ENCODE results near the gene HS3ST1.

The HS3ST1 gene

DNA sequence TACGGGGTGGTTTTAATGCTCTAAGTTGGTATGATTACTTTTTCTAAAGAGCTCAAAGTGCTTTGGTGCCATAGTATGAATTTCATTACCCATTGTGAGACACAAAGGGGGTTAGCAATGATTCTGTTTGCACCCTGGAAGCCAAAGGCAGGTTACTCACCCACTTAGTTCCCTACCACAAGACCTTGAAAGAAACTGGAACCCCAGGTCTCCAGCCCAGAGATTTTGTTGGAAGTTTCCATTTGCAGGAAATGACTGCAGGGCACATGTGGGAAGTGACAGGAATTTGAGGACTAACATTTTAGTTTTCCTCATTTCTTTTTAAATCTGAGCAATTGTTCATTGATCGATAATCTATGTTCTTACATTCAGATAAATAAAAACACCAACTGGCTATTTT lies 1.8 kb upstream of the HS3ST1 start:
- DNase-seq: no peak

DNA sequence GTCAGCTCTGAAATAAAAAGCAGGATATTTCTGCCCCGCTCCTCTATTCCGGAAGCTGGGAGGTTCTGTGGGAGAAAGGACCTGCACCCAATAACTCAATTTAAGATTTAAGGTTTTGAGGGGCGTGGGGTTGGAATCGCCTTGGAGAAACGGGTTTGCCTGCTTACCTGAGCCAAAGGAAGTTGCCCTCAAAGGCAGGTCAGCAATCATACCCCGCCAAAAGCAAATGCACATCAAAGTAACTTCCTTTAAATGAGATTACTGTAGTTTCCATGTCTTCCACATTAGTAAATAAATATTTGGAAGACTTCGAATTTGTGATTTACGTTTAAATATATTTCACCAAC lies 978 bp upstream of the HS3ST1 start:
- no peak for DNase-seq

GRCh38 chr4:11428899-11429698 lies 405 bp upstream of the HS3ST1 start:
- peak; percentile 83 for DNase-seq

DNA sequence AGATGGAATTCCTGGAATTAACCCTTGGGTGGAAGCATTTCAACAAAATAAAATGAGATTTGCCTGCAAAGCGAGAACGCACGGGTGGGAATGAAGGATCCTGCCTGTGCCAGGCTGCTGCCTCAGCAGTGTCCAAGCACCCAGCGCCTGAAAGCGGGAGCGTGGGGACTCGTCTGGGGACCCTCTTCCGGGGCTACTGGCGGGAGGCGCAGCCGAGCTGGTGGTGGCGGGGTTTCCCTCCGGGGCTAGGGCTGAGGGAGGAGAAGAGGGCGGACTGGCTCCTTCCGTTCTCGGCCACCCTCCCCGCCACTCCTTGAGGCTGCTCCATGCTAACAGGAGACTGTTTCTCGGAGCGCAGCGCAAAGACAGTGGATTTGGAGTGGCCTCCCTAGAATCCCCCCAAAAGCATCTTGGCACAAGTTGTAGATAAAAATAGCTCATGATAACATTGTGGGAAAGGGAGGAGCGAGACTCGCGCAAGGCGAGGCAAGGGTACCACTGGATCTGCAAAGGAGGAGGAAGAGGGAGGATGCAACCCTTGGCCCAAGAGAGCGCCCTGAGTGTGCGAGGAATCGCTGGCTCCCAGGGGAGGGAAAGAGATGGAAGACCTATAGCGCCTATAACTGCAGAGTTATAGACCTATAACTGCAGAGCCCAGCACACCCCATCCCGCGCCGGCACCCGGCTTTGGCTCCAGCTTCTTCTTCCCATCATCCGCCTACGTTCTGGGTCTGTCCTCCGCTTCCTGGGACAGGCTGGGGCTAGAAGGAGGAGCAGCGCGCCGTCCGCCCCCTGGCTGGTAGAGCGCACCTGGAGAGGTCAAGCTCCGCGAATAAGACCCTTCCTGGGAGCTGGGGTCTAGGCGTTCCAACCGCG lies 1.3 kb downstream of the HS3ST1 start:
- DNase-seq: no peak

GRCh38 chr4:11426731-11427120 lies 2.0 kb downstream of the HS3ST1 start:
- no peak for DNase-seq

GRCh38 chr4:11426003-11426402 lies 2.7 kb downstream of the HS3ST1 start:
- DNase-seq: no peak

DNA sequence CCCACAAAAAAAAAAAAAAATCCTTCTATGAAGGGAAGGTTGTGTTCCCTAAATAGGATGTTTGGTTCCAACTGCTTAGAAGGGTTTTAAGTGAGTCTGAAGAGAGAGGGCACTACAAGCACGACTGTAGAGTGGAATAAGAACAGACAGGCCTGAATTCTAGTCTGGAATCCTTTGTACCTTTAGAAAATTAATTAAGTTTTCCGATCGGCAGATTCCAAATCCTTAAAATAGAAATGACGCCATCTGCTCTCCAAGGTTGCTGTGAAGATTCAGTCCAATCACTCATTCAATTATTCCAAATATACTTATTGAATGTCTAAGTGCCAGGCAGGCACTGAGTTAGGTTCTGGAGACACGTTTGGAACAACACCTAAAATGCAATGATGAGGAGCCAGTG lies 3.8 kb downstream of the HS3ST1 start:
- no peak for DNase-seq

DNA sequence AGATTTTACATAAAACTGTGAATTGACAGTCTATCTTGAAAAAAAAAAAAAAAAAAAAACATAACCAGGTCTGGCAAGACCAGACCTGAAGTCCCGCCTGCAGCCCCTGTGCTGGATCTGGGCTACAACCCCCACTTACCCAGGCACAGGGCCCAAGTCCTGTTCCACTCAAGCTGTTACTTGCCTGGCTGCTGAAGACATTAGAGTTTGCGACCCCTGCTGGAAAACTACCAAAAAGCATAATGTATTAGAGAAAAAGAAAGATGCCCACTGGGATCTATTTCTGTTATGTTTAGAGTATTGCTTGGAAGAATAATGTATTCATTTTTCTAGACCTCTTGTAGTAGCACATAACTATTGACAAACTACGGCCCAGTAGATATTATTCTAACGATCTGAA lies 4.7 kb downstream of the HS3ST1 start:
- DNase-seq: no peak

- DNase-seq: no peak
Measured at GRCh38 chr4:11423465-11423864, 5.2 kb downstream of the HS3ST1 start.

DNA sequence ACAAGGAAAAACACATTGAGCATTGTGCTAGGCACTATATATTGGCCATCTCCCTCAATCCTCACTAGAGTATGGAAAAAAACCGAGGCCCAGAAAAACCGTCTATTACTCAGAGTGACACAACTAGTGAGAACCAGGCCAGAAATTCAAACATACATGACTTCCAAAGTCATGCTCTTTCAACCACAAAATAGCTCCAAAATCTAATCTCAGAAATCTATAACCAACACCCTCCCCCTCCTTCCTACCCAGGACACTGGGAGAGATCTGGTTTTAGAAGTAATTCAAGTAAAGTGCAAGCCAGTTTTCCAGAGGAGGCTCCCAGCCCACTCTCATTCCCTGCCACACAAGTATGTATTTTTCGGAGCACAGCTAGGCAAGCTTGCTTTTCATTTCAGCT lies 7.6 kb downstream of the HS3ST1 start:
- no peak for DNase-seq

GRCh38 chr4:11420327-11420726 lies 8.4 kb downstream of the HS3ST1 start:
- DNase-seq: no peak

- DNase-seq: no peak
Measured at GRCh38 chr4:11418610-11419009, 10.1 kb downstream of the HS3ST1 start.

GRCh38 chr4:11416767-11417113 lies 12.0 kb downstream of the HS3ST1 start:
- DNase-seq: no peak

GRCh38 chr4:11416071-11416766 lies 12.5 kb downstream of the HS3ST1 start:
- DNase-seq: no peak

DNA sequence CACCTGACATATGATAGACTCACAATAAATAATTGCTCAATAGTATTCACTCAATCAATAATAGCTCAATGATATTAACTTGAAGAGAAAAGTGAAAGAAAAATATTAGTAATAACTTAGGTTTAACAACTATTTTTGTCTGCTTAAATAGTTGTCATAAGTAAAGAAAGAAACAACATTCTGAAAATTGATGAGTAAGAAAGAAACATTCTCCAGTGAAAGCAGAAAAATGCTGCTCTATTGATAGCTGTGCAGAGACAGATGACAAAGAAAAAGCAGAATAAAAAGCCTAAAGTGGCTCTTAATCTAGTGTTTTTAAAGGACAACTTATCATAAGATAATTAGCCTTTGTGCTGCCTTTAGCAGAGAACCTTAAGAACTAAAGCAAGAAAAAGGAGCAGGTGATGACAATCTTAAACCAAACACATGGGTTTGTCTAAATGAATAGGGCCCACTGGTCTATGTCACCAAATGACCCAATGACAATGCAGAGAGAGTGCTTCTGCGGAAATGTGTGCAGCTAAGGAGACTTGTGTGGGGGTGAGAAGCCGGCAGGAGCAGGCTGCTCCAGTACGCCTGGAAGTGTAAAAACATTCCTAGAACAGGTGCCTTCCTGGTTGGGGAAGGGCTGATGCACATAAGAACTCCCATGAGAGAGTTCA lies 13.2 kb downstream of the HS3ST1 start:
- no peak for DNase-seq

- DNase-seq: no peak
Measured at GRCh38 chr4:11412211-11412610, 16.5 kb downstream of the HS3ST1 start.

GRCh38 chr4:11409632-11410031 lies 19.1 kb downstream of the HS3ST1 start:
- DNase-seq: no peak

DNA sequence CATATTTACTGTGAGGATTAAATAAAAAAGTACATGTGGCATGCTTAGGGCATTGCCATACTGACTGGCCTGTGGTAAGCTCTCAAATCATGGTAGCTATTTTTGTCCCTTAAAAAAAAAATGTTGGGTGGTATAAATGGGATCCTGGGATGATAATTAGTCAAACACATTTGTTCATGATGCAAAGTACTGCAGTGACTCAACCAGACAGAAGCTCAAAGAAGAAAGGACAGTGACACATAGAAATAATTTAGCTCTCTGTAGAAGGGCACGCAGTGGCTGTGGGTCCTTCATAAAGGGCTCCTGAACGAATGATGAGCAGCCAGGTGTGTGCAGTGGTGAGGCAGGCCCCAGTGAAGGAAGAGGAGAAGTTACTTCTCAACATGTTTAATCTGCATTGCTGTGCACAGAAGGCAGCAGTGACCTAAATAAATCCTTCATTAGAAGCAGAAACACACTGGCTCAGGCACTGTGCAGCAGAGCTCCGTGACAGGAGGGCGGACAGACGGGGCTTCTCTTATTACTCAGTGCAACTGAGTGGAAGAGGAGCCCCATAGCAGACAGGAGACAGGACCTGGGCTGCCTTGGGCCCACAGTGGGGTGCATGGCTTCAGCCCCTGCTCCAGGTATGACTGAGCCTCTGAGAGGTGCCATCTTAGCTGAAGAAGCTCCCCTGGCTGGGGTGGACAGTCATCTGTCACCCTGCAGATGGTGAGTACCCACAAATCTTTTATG lies 20.3 kb downstream of the HS3ST1 start:
- no peak for DNase-seq

DNA sequence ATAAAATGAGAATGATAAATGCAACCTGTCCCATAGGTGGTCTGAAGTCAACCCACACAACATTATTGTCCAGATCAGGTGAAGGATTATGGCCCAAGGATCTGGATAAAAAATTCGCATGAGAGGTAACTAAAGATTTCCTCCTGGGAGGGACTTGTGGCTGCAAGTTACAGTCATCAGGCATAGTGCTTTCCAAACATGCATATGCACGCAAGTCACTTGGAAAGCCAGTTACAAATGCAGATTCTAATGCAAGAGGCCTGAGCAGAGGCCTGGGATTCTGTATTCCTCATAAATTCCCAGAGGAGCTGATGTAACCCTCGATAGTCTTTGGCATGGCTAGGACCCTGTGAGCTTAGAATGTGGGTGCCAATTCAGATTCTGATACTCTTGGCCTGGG lies 21.1 kb downstream of the HS3ST1 start:
- DNase-seq: no peak

GRCh38 chr4:11404431-11404830 lies 24.3 kb downstream of the HS3ST1 start:
- DNase-seq: no peak

- DNase-seq: no peak
Measured at GRCh38 chr4:11402192-11402591, 26.5 kb downstream of the HS3ST1 start.

GRCh38 chr4:11399461-11399971 lies 29.2 kb downstream of the HS3ST1 start:
- DNase-seq: no peak
